IMR-90 (cell line): ENCODE results near the gene ZNF488. TPM values are rescaled to one million over a fixed set of nuclear protein-coding genes. Genes with fewer than 3 reads are reported as not detected.

ENCODE experiments used
- ATAC-seq: fragments of 200-7000 bp; cut with Tn5 transposase; 2 replicates; pipeline ENCODE4 v1.9.1; 2020; ENCODE audit warnings: low read depth, mild to moderate bottlenecking, moderate library complexity
- BruUV-seq: library from RNA; stranded (reverse); fragments of 400-500 nt; replicated peaks from 2 replicates; lab custom pipeline; 2021; lab: Mats Ljungman, UMichigan
- CTCF ChIA-PET: fragments of 300-600 bp; formaldehyde crosslinking; extraction: SDS; loops from one replicate; lab custom pipeline; 2021; ENCODE audit warnings: antibody characterized with exemption; lab: Yijun Ruan, JAX
- POLR2A ChIA-PET: fragments of 300-600 bp; sonication (Branson Sonifier 250); formaldehyde crosslinking; loops from one replicate; lab custom pipeline; 2022; ENCODE audit warnings: antibody characterized with exemption; ENCODE audit not compliant: unreplicated experiment; lab: Charles Lee
- DNase-seq: peaks from one replicate; pipeline ENCODE4 v3.0.0; 2013
- H2AFZ ChIP-seq: replicated peaks from 2 replicates; pipeline ENCODE3; 2013; ENCODE audit warnings: low read length, mild to moderate bottlenecking; ENCODE audit not compliant: poor library complexity
- H2AK5ac ChIP-seq: 2 replicates; pipeline ENCODE4 v1.6.1; 2013; ENCODE audit warnings: low read depth, low read length, inconsistent platforms
- H2AK9ac ChIP-seq: replicated peaks from 2 replicates; pipeline ENCODE3; 2013; ENCODE audit warnings: mild to moderate bottlenecking, low read depth, low read length, moderate library complexity; ENCODE audit not compliant: poor library complexity
- H2BK120ac ChIP-seq: 2 replicates; pipeline ENCODE4 v1.6.1; 2013; ENCODE audit warnings: low read depth, low read length, inconsistent platforms
- H2BK15ac ChIP-seq: 3 replicates; pipeline ENCODE4 v1.6.1; 2013; ENCODE audit warnings: low read depth, low read length, inconsistent platforms
- H2BK20ac ChIP-seq: 2 replicates; pipeline ENCODE4 v1.6.1; 2013; ENCODE audit warnings: low read depth, mild to moderate bottlenecking, inconsistent platforms, low read length, moderate library complexity
- H2BK5ac ChIP-seq: 2 replicates; pipeline ENCODE4 v1.6.1; 2013; ENCODE audit warnings: mild to moderate bottlenecking, low read depth, low read length, inconsistent platforms; ENCODE audit not compliant: poor library complexity, severe bottlenecking
- H3K14ac ChIP-seq: replicated peaks from 2 replicates; pipeline ENCODE4 v1.6.1; 2013; ENCODE audit warnings: low read depth, low read length, inconsistent platforms
- H3K18ac ChIP-seq: 2 replicates; pipeline ENCODE4 v1.6.1; 2013; ENCODE audit warnings: low read depth, low read length, control low read depth
- H3K23ac ChIP-seq: 2 replicates; pipeline ENCODE4 v1.6.1; 2013; ENCODE audit warnings: low read depth, low read length, inconsistent platforms
- H3K27ac ChIP-seq: 2 replicates; pipeline ENCODE4 v1.5.1; 2013; ENCODE audit warnings: mild to moderate bottlenecking, control low read depth, low read length; ENCODE audit not compliant: insufficient read depth
- H3K27me3 ChIP-seq: 2 replicates; pipeline ENCODE4 v1.6.1; 2013; ENCODE audit warnings: low read length; ENCODE audit not compliant: control insufficient read depth, insufficient read depth
- H3K36me3 ChIP-seq: 2 replicates; pipeline ENCODE4 v1.6.1; 2013; ENCODE audit warnings: low read length, mixed read lengths; ENCODE audit not compliant: control insufficient read depth, insufficient read depth
- H3K4ac ChIP-seq: 2 replicates; pipeline ENCODE4 v1.6.1; 2013; ENCODE audit warnings: low read depth, low read length, inconsistent platforms
- H3K4me1 ChIP-seq: 2 replicates; pipeline ENCODE4 v1.6.1; 2013; ENCODE audit warnings: low read length, mixed read lengths; ENCODE audit not compliant: control insufficient read depth, insufficient read depth
- H3K4me2 ChIP-seq: 2 replicates; pipeline ENCODE4 v1.6.1; 2013; ENCODE audit warnings: low read depth, mild to moderate bottlenecking, control low read depth, low read length, moderate library complexity
- H3K4me3 ChIP-seq: 2 replicates; pipeline ENCODE4 v1.5.1; 2013; ENCODE audit warnings: low read depth, mild to moderate bottlenecking, control low read depth, low read length, moderate library complexity; ENCODE audit not compliant: insufficient read depth
- H3K56ac ChIP-seq: 2 replicates; pipeline ENCODE4 v1.6.1; 2013; ENCODE audit warnings: low read length, inconsistent platforms; ENCODE audit not compliant: insufficient read depth; ENCODE audit errors: extremely low read depth
- H3K79me1 ChIP-seq, 2 experiments: 2 replicates each; pipeline ENCODE4 v1.6.1; 2013; ENCODE audit warnings: low read length in 2 of 2, inconsistent platforms in 1 of 2, low read depth in 1 of 2
- H3K9ac ChIP-seq: 2 replicates; pipeline ENCODE4 v1.6.1; 2013; ENCODE audit warnings: low read depth, low read length, control low read depth
- H3K9me1 ChIP-seq: 2 replicates; pipeline ENCODE4 v1.6.1; 2013; ENCODE audit warnings: low read length, inconsistent platforms; ENCODE audit not compliant: insufficient read depth
- H3K9me3 ChIP-seq: 2 replicates; pipeline ENCODE4 v1.6.1; 2013; ENCODE audit warnings: low read length; ENCODE audit not compliant: control insufficient read depth, insufficient read depth
- H4K20me1 ChIP-seq: 2 replicates; pipeline ENCODE4 v1.6.1; 2013; ENCODE audit warnings: low read length, inconsistent platforms; ENCODE audit not compliant: insufficient read depth
- H4K5ac ChIP-seq: 2 replicates; pipeline ENCODE4 v1.6.1; 2013; ENCODE audit warnings: mild to moderate bottlenecking, low read depth, low read length, control low read depth
- H4K8ac ChIP-seq, 2 experiments: 2 replicates each; pipeline ENCODE4 v1.6.1; 2013; ENCODE audit warnings: low read depth in 2 of 2, low read length in 2 of 2, control low read depth in 1 of 2, inconsistent platforms in 1 of 2
- H4K91ac ChIP-seq: 2 replicates; pipeline ENCODE4 v1.6.1; 2013; ENCODE audit warnings: low read depth, low read length, inconsistent platforms; ENCODE audit not compliant: insufficient read depth
- BHLHE40 ChIP-seq: fragments of 150-350 bp; IDR thresholded peaks from 2 replicates; pipeline ENCODE4 v1.6.1; 2016; ENCODE audit warnings: mild to moderate bottlenecking, low read depth, low read length
- CHD1 ChIP-seq: IDR thresholded peaks from 2 replicates; pipeline ENCODE4 v1.6.1; 2012; ENCODE audit warnings: low read depth, low read length, improper control_type of control experiment
- MXI1 ChIP-seq: IDR thresholded peaks from 2 replicates; pipeline ENCODE4 v1.6.1; 2012; ENCODE audit warnings: low read depth, mild to moderate bottlenecking, low read length, moderate library complexity, borderline replicate concordance
- RCOR1 ChIP-seq: IDR thresholded peaks from 2 replicates; pipeline ENCODE4 v1.6.1; 2012; ENCODE audit warnings: mild to moderate bottlenecking, low read length, improper control_type of control experiment; ENCODE audit not compliant: insufficient replicate concordance
- RFX5 ChIP-seq: IDR thresholded peaks from 2 replicates; pipeline ENCODE4 v1.8.0; 2012; ENCODE audit warnings: low read depth, mild to moderate bottlenecking, low read length, moderate library complexity
- SMC3 ChIP-seq: fragments of 150-350 bp; IDR thresholded peaks from 2 replicates; pipeline ENCODE4 v1.6.1; 2016; ENCODE audit warnings: low read depth, mild to moderate bottlenecking, antibody characterized with exemption, low read length, moderate library complexity
- WGBS, 2 experiments: methylation state at CpG; one replicate each; pipeline versions ENCODE4 v1.1.5 to v1.1.7; 2013; ENCODE audit warnings: missing lambda C conversion rate in 2 of 2; ENCODE audit not compliant: insufficient read length in 1 of 2; ENCODE audit errors: extremely low coverage in 2 of 2; 5-methylcytosine and 5-hydroxymethylcytosine counted together
- dilution Hi-C: fragments of 300-500 bp; cut with HindIII; formaldehyde crosslinking; loops from one replicate; pipeline ENCODE4 v1.14.3; 2018; ENCODE audit warnings: low sequenced_read_pairs; ENCODE audit not compliant: unreplicated experiment
- in situ Hi-C: fragments of 300-500 bp; cut with MboI; formaldehyde crosslinking; loops from 3 replicates; pipeline ENCODE4 v1.14.3; 2019; ENCODE audit warnings: low sequenced_read_pairs, inconsistent platforms, mixed read lengths
- intact Hi-C: fragments of 100-400 bp; cut with micrococcal nuclease; formaldehyde crosslinking; loops from 2 replicates; pipeline ENCODE4 v1.10.0; 2022
- polyA plus RNA-seq, 3 experiments: library from polyadenylated mRNA; depleted of rRNA; stranded (reverse); fragments of >200 nt; gene quantifications; 2 replicates each; pipeline ENCODE4 v1.2.3, GENCODE V29; 2012; ENCODE audit warnings: low replicate concordance in 1 of 3
- total RNA-seq: library from RNA; depleted of rRNA; stranded (reverse); fragments of >200 nt; gene quantifications from 2 replicates; pipeline ENCODE4 v1.2.3, GENCODE V29; 2012
- TF ChIP-seq, protein P1 (sequence below): fragments of 150-350 bp; IDR thresholded peaks from 2 replicates; pipeline ENCODE4 v1.6.1; 2016; ENCODE audit warnings: low read depth, mild to moderate bottlenecking, low read length, moderate library complexity, borderline replicate concordance

Gene ZNF488
- total and polyA plus RNA-seq, 2 of the 4 experiments (the other 2 are of a cell fraction): under 0.01 to 0.14 TPM

DNA sequence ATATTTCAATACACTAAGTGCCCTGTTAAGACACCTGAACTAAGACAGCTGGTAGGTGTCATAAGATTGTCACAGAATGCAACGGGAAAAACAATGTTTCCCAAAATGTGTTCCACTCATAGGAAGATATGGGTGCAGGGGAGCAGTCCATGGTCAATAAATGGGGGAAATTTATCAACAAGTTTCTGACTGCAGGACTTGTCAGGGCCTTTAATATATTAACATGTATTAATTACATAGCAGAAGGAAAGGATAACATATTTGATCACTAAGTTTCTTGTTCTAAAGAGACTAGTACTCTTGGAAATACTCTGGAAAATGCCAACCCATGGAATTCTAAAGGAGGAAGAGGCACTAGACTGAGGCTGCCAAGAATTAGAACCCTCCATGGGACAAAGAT, 29.2 kb downstream of the ZNF488 start:
- Histone ChIP-seq H3K4me3 (no peak overlapping the region), H2AK5ac (no peak overlapping the region), H2AFZ (no peak overlapping the region), H2BK120ac (no peak overlapping the region), H3K27me3 (peaks cover 35% of the 10 kb centered on the region), H3K27ac (no peak overlapping the region), H3K23ac (no peak overlapping the region), H3K79me1 (no peaks in the 10 kb centered on the region), H3K9ac (no peak overlapping the region), H3K36me3 (no peaks in the 10 kb centered on the region), H3K4ac (no peak overlapping the region), H2BK15ac (no peak overlapping the region), H3K4me1 (no peaks in the 10 kb centered on the region), H2AK9ac (no peak overlapping the region), H3K56ac (no peak overlapping the region), H4K8ac (no peak overlapping the region), H4K91ac (no peak overlapping the region), H4K5ac (no peak overlapping the region), H2BK20ac (no peak overlapping the region), H3K14ac (no peak overlapping the region), H4K20me1 (no peaks in the 10 kb centered on the region), H2BK5ac (no peak overlapping the region), H3K18ac (no peak overlapping the region), H3K9me1 (no peaks in the 10 kb centered on the region), H3K9me3 (no peaks in the 10 kb centered on the region), H3K4me2 (no peak overlapping the region)
- TF ChIP-seq MXI1 (no peak), BHLHE40 (no peak), RCOR1 (no peak), SMC3 (no peak), CHD1 (no peak), RFX5 (no peak)
- TF ChIP-seq, protein P1, sequence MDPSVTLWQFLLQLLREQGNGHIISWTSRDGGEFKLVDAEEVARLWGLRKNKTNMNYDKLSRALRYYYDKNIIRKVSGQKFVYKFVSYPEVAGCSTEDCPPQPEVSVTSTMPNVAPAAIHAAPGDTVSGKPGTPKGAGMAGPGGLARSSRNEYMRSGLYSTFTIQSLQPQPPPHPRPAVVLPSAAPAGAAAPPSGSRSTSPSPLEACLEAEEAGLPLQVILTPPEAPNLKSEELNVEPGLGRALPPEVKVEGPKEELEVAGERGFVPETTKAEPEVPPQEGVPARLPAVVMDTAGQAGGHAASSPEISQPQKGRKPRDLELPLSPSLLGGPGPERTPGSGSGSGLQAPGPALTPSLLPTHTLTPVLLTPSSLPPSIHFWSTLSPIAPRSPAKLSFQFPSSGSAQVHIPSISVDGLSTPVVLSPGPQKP: no peak
- no TSS peak for BruUV-seq
- dilution Hi-C loops (no loop called here), intact Hi-C loops (no loop called here), in situ Hi-C loops (no loop called here)
- CTCF ChIA-PET: interaction anchor here (0.5 kb wide), 1 partner anchor 1301 kb away, joined by 3 read pairs; no protein-coding TSS in a partner anchor
- POLR2A ChIA-PET: no interaction called here
- DNase-seq: no peak
- WGBS, 2 experiments: no CpG with 5 or more reads among the region's 1 CpG
- no peak for ATAC-seq
